NCI-H82 (cell line): ENCODE results near the gene PGR.
"Not testable (repeated sequence)": the region's sequence is repeated elsewhere in the genome, so short reads cannot be mapped to it uniquely, and the experiment has no call there.

ENCODE experiments used
- DNase-seq: peaks from one replicate; lab custom pipeline; 2025; lab: John Stamatoyannopoulos, UW

The PGR gene

GRCh38 chr11:101063706-101064105, 65.9 kb downstream of the PGR start:
- DNase-seq, result no peak

DNA sequence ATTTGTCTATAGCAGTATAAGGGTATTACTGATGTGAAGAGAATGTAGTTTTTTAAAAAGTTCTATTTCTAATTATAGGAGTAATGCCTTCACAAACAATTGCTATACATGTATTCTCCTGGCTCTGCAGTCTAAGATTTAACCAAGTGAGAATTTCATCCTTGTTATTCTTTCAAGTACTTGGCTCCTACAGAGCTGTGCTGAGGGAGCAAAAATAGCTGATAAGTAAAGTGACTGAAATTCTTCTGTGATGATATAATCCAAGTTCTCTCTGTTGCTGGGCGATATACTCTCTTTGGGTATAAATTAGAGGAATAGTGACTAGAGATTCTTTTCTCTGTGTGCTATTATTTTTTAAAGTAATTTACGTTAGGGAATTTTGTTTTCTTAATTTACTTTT, 68.0 kb downstream of the PGR start:
- DNase-seq, result no peak

- no peak for DNase-seq
Observed at GRCh38 chr11:101059331-101059730, 70.3 kb downstream of the PGR start.

DNA sequence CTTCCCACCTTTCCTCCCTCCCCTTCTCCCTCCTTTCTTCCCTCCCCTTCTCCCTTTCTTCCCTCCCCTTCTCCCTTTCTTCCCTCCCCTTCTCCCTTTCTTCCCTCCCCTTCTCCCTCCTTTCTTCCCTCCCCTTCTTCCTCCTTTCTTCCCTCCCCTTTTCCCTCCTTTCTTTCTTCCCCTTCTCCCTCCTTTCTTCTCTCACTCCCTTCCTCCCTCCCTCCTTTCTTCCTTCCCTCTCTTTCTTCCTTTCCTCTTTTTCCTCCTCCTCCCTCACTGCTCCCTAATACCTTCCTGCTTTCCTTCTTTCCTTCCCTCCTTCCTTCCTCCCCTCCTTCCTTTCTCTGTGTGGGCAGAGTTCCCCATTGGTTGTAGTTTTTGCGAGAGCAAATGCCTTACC, 76.1 kb downstream of the PGR start:
- no peak for DNase-seq

- DNase-seq, result no peak
Observed at GRCh38 chr11:101051677-101052076, 77.9 kb downstream of the PGR start.

- no peak for DNase-seq
Observed at GRCh38 chr11:101049813-101050212, 79.8 kb downstream of the PGR start.

- DNase-seq, result no peak
Observed at GRCh38 chr11:101049123-101049522, 80.5 kb downstream of the PGR start.

- no peak for DNase-seq
Observed at GRCh38 chr11:101048479-101048878, 81.1 kb downstream of the PGR start.

DNA sequence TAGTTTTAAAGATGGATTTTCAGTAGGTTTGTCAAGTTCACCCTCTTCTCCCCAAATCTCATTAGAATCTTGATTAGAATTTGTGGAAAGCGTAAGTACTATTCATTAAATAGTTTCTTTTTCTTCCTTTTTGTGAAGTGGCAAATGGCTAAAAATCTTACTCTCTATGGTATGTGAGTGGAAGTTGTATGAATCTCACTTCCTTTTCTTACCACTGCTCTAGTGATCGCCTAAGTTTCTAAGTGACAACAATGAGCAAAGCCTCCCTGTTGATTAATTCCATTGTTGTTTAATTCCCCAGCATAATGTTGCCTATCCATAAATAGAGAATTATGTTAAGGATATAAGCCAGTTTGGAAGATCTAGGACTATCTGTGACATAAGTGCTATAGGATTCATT, 82.7 kb downstream of the PGR start:
- no peak for DNase-seq

DNA sequence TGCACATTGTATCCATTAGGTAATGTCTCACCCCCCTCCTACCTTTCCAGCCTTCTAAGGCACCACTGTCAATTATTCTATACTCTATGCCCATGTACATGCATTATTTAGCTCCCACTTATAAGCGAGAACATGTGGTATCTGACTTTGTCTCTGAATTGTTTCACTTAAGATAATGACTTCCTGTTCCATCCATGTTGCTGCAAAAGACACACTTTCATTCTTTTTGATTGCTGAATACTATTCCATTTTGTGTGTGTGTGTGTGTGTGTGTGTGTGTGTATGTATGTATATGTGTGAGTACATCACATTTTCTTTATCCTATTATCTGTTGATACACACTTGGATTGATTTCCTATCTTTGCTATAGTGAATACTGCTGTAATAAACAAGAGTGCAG, 84.2 kb downstream of the PGR start:
- DNase-seq, result no peak

GRCh38 chr11:101043940-101044339, 85.7 kb downstream of the PGR start:
- no peak for DNase-seq

GRCh38 chr11:101035872-101036271, 93.7 kb downstream of the PGR start:
- no peak for DNase-seq

DNA sequence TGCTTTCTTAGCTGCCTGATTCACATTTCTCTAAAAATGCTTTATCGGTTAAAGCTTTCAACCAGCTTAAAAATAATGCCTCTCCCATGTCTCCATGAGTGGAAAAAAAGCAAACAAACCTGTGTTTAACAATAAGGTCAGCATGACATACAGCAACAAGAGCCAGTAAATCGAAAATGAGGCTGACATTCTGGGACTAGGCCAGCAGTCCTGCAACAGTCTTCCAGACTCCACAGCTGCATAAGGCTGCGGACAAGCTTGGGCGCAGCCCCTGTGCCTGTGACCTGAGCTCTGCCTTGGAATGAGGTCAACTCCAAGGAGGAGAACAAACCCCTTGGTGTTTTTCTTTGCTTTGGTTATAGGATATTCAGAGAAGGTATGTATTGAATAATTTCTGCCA, 95.5 kb downstream of the PGR start:
- no peak for DNase-seq

GRCh38 chr11:101032991-101033390, 96.6 kb downstream of the PGR start:
- no peak for DNase-seq

GRCh38 chr11:101031713-101032112, 97.9 kb downstream of the PGR start:
- DNase-seq, result no peak

DNA sequence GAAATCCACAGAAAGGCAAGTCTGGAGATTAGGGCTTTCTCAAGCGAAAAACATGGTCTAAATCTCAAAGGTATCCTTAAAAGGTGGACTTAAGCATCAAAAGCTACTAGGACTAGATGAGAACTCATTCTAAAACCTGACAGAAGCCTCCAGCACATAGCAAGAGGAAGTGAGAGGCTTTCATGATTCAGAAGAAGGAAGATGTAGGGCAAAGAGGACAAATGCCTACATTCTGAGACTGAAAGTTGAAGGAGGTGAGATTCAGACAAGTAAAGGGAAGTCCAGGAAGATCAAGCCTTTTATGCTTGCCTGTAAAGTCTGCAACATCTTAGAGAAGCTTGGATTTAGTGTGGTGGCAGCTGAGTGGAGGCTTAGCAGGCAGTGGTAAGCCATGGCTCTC, 98.9 kb downstream of the PGR start:
- DNase-seq, result no peak

DNA sequence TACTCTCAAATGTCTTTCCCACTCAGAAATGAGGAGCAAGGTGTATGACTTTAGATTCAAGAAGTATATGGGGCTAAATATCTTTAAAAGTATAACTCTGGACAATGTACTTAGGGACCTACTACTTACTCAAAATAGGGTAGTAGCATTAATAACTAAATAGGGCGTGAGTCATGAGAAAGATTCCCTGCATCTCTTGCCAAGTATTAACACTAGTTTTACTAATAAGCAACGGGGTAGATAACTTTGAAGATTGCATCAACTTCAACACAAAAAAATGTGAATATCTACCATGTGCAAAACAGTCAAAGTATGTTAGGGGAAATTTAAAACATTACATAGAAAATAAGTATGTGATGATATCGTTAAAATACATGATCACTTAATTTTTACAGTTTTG, 99.6 kb downstream of the PGR start:
- DNase-seq, result no peak

DNA sequence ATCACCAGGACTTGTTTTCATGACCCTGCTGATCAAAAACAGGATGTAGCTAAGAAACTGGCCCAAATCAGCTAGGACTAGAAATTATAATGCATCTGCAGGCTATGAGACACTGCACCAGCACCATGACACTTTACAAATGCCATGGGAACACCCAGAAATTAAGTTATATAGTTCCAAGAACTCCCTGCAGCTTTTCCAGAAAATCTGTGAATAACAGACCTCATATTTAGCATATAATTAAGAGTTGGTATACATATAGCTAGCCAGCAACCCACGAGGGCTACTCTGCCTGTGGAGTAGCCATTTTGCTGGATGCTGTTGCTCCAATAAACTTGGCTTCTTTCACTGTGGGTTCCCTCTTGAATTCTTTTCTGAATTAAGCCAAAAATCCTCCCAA, 101.0 kb downstream of the PGR start:
- DNase-seq, result no peak

DNA sequence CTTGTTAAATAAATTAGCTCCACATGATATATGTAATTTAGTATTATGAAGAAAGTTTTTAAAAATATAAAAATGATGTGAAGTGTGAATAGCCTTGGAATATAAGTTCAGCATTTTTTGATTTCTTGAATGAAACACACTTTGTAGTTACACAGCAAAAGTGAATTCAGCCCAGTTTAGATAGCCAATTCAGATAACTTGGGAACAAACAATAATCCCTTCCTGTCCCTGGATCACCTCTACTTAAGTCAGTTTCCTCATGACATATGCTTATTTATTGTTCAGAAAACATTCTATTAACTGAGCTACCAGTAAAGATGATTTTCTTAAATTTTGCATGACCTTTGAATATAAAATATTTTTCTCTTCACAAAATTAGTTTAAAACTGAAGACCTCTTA, 107.4 kb downstream of the PGR start:
- no peak for DNase-seq

GRCh38 chr11:101019870-101020269, 109.7 kb downstream of the PGR start:
- no peak for DNase-seq

DNA sequence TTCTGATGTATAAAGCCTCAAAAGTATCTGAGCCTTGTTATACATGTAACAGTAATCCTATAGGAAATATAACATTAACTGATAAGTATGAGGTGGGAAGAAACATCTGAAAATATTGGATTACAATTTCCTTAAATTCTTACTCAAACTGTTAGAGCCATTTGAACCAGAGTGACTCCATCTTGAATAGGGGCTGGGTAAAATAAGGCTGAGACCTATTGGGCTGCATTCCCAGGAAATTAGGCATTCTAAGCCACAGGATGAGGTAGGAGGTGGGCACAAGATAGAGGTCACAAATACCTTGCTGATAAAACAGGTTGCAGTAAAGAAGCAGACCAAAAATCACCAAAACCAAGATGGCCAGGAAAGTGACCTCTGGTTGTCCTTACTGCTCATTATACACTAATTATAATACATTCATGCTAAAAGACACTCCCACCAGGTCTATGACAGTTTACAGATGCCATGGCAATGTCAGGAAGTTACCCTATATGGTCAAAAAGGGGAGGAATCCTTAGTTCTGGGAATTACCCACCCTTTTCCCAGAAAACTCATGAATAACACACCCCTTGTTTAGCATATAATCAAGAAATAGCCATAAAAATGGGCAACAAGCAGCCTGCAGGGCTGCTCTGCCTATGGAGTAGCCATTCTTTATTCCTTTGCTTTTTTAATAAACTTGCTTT, 114.9 kb downstream of the PGR start:
- no peak for DNase-seq

DNA sequence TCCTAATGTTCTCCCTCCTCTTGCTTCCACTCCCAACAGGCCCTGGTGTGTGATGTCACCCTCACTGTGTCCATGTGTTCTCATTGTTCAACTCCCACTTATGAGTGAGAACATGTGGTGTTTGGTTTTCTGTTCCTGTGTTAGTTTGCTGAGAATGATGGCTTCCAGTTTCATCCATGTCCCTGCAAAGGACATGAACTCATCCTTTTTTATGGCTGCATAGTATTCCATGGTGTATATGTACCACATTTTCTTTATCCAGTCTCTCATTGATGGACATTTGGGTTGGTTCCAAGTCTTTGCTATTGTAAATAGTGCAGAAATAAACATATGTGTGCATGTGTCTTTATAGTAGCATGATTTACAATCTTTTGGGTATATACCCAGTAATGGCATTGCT, 115.9 kb downstream of the PGR start:
- not testable (repeated sequence) for DNase-seq

GRCh38 chr11:101011881-101012280, 117.7 kb downstream of the PGR start:
- no peak for DNase-seq

DNA sequence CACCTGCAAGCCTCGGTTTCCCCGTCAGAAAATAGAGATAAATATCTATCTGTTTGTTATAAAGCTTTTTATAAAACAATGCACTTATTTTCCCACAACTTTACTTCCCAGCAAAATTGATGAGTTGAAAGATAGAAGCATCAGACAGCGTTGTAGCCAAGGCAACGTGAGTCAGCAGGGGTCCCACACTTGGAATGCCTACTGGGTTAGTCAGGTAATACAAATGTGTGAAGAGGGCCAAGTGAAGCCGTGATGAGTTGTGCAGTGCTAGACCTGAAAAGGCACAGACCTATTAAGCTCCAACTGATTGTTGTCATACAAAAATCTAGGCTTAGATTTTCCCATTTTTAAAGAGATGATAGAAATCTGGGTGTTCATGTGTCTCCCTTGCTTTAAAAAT, 118.7 kb downstream of the PGR start:
- DNase-seq, result no peak

DNA sequence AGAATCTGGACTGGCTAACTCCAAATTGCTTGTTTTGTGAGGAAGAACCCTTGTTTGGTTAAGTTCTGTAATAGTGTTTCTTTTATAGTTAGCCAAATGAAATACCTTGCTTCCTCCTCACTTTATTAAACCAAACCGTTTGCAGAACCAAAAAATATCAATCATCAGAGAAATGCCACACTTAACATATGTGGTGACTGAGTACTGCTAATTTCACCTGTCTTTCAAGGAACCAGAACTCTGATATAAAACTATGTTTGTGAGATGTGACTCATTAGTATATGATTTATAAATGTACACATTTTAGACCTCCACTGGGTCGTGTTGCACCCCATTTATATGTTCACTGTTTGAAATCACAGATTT, 119.9 kb downstream of the PGR start:
- DNase-seq, result no peak
